ENCODE data around the gene APCDD1L.

DNA sequence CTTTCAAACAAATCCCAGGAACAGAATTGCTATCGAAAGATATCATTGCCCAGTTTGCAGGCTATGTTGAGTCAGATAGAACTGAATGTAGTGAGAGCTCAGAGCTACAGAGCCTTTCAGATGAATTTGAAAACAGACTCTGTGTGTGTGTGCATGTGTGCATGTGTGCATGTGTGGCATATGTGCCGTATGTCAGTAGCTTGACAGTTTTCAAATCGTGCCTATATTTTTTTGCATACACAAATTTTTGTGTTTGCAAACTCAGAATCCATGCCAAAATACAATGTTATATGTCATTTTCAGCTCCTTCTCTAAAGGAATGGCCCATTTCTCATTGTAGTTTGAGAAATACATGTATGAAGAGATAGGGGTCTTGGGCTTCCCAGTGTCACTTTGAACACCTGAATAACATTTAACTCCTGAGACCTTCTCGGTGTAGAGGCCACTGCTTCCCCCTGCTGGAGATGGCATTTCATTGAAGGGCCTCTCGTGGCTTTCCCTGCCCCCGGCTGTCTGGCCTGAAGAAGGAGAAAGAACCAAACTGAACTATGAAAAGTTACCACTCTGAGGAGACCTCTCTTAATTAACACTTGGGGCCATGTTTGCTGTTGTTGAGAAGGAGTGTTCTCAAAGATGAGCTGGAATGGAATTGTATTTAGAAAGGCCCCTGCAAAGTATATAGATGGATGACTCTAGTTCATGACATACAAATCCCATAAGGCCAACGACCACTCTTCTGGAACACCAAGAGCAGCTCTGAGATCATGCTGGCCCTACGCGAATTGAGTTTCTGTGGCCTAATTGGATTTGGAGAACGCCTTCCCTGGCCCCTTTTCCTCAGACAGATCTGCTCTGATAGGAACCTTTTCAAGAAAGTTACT is 67.4 kb downstream of the APCDD1L start:
- TF ChIP-seq, protein P1, sequence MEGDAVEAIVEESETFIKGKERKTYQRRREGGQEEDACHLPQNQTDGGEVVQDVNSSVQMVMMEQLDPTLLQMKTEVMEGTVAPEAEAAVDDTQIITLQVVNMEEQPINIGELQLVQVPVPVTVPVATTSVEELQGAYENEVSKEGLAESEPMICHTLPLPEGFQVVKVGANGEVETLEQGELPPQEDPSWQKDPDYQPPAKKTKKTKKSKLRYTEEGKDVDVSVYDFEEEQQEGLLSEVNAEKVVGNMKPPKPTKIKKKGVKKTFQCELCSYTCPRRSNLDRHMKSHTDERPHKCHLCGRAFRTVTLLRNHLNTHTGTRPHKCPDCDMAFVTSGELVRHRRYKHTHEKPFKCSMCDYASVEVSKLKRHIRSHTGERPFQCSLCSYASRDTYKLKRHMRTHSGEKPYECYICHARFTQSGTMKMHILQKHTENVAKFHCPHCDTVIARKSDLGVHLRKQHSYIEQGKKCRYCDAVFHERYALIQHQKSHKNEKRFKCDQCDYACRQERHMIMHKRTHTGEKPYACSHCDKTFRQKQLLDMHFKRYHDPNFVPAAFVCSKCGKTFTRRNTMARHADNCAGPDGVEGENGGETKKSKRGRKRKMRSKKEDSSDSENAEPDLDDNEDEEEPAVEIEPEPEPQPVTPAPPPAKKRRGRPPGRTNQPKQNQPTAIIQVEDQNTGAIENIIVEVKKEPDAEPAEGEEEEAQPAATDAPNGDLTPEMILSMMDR (IDR thresholded peaks at IDR 0.05) = peak; percentile 69
- no peak for TF ChIP-seq ZFX (IDR thresholded peaks at IDR 0.05; ENCODE audit: borderline replicate concordance)

Data from 22Rv1 (cell line).